B cell (primary cell): ENCODE results near the gene SNCAIP. TPM values are rescaled to one million over a fixed set of nuclear protein-coding genes. Genes with fewer than 3 reads are reported as not detected.

Experiments
- ATAC-seq: fragments of 200-7000 bp; cut with Tn5 transposase; one replicate; pipeline ENCODE4 v1.10.0; 2021; ENCODE audit warnings: low read depth, mild to moderate bottlenecking, moderate number of reproducible peaks, moderate library complexity
- CTCF ChIA-PET: fragments of 350-600 bp; sonication (Branson Sonifier 250); formaldehyde crosslinking; loops from one replicate; lab custom pipeline; 2021; ENCODE audit warnings: antibody characterized with exemption, inconsistent platforms; lab: Charles Lee
- POLR2A ChIA-PET: fragments of 350-600 bp; sonication (Branson Sonifier 250); formaldehyde crosslinking; loops from one replicate; lab custom pipeline; 2021; ENCODE audit warnings: antibody characterized with exemption; lab: Charles Lee
- DNase-seq: peaks from one replicate; pipeline ENCODE4 v3.0.0; 2013
- H2AFZ ChIP-seq: 2 replicates; pipeline ENCODE4 v1.6.1; 2012; ENCODE audit warnings: mild to moderate bottlenecking, low read depth, low read length; ENCODE audit not compliant: insufficient read depth, poor library complexity, severe bottlenecking
- H3K27ac ChIP-seq, 2 donors: 1 replicate in 1 of 2; 2 replicates in 1 of 2; pipeline ENCODE4 v1.5.1; 2012 to 2013; ENCODE audit warnings: low read length in 2 of 2, mild to moderate bottlenecking in 2 of 2, moderate library complexity in 1 of 2
- H3K27me3 ChIP-seq, 4 experiments: fragments of 200-600 bp in 1 of 4; sonication (generic) in 1 of 4; replicated peaks in 1 of 4; 1 replicate in 2 of 4; 2 replicates in 2 of 4; pipeline versions ENCODE4 v1.6.1 to v1.7.0; 2013 to 2016; ENCODE audit warnings: low read length in 3 of 4, mild to moderate bottlenecking in 2 of 4, mixed read lengths in 1 of 4, moderate library complexity in 1 of 4; ENCODE audit not compliant: insufficient read depth in 4 of 4, control insufficient read depth in 3 of 4; ENCODE audit errors: control extremely low read depth in 1 of 4
- H3K36me3 ChIP-seq, 2 experiments: replicated peaks in 1 of 2; 1 replicate in 1 of 2; 2 replicates in 1 of 2; pipeline versions ENCODE4 v1.6.1 to v1.7.1; 2013; ENCODE audit warnings: low read length in 1 of 2; ENCODE audit not compliant: insufficient read depth in 2 of 2, control insufficient read depth in 1 of 2; ENCODE audit errors: control extremely low read depth in 1 of 2, extremely low read depth in 1 of 2
- H3K4me1 ChIP-seq, 2 donors: fragments of 200-600 bp in 1 of 2; sonication (generic) in 1 of 2; 1 replicate in 1 of 2; 2 replicates in 1 of 2; pipeline versions ENCODE4 v1.5.1 to v1.6.1; 2013 to 2017; ENCODE audit warnings: low read length in 2 of 2; ENCODE audit not compliant: control insufficient read depth in 2 of 2, insufficient read depth in 2 of 2
- H3K4me2 ChIP-seq: replicated peaks from 2 replicates; pipeline ENCODE3; 2012; ENCODE audit warnings: mild to moderate bottlenecking, low read depth, low read length; ENCODE audit not compliant: poor library complexity, severe bottlenecking
- H3K4me3 ChIP-seq, 5 experiments: fragments of 200-600 bp in 1 of 5; sonication (generic) in 1 of 5; 1 replicate in 3 of 5; 2 replicates in 2 of 5; pipeline versions ENCODE4 v1.5.1 to v1.7.0; 2011 to 2016; ENCODE audit warnings: low read length in 4 of 5, mild to moderate bottlenecking in 4 of 5, low read depth in 2 of 5, control low read depth in 1 of 5, moderate library complexity in 1 of 5; ENCODE audit not compliant: insufficient read depth in 1 of 5; ENCODE audit errors: control extremely low read depth in 1 of 5, extremely low read depth in 1 of 5
- H3K79me2 ChIP-seq: fragments of 200-600 bp; sonication (generic); one replicate; pipeline ENCODE4 v1.6.0; 2016; ENCODE audit warnings: low read length; ENCODE audit not compliant: control insufficient read depth, insufficient read depth
- H3K9ac ChIP-seq: fragments of 200-600 bp; sonication (generic); 2 replicates; pipeline ENCODE4 v1.6.1; 2017; ENCODE audit warnings: mild to moderate bottlenecking, low read length, moderate library complexity
- H3K9me3 ChIP-seq, 3 donors: one replicate each; pipeline versions ENCODE4 v1.6.1 to v1.7.1; 2013; ENCODE audit warnings: low read length in 2 of 3; ENCODE audit not compliant: control insufficient read depth in 2 of 3, insufficient read depth in 1 of 3; ENCODE audit errors: control extremely low read depth in 1 of 3
- H4K20me1 ChIP-seq: 2 replicates; pipeline ENCODE4 v1.6.0; 2012; ENCODE audit warnings: mild to moderate bottlenecking, low read length; ENCODE audit not compliant: insufficient read depth, control insufficient read depth, poor library complexity, severe bottlenecking
- H3K27ac Mint-ChIP-seq: one replicate; pipeline ENCODE4 v1.8.0; 2021; ENCODE audit warnings: mixed read lengths
- H3K27me3 Mint-ChIP-seq: one replicate; pipeline ENCODE4 v1.8.0; 2021; ENCODE audit warnings: mixed read lengths
- H3K4me1 Mint-ChIP-seq: one replicate; pipeline ENCODE4 v1.8.0; 2021; ENCODE audit warnings: mixed read lengths
- H3K4me3 Mint-ChIP-seq: one replicate; pipeline ENCODE4 v1.8.0; 2021; ENCODE audit warnings: mixed read lengths
- H3K9me3 Mint-ChIP-seq: one replicate; pipeline ENCODE4 v1.8.0; 2022; ENCODE audit warnings: mixed read lengths; ENCODE audit not compliant: insufficient read depth
- CTCF ChIP-seq: fragments of 200-600 bp; IDR thresholded peaks from one replicate; pipeline ENCODE4 v1.8.0; 2022; ENCODE audit warnings: antibody characterized with exemption, mild to moderate bottlenecking
- EZH2 ChIP-seq: IDR thresholded peaks from 2 replicates; pipeline ENCODE4 v1.6.1; 2012; ENCODE audit warnings: borderline replicate concordance, low read depth, mild to moderate bottlenecking, moderate library complexity, low read length; ENCODE audit not compliant: insufficient read depth, poor library complexity, severe bottlenecking
- WGBS: methylation state at CpG from one replicate; pipeline ENCODE4 v1.1.5; 2013; ENCODE audit warnings: missing lambda C conversion rate; ENCODE audit not compliant: insufficient coverage; 5-methylcytosine and 5-hydroxymethylcytosine counted together
- intact Hi-C: fragments of 100-400 bp; cut with micrococcal nuclease; formaldehyde crosslinking; loops from one replicate; pipeline ENCODE4 v1.10.0; 2022
- polyA plus RNA-seq: library from polyadenylated mRNA; depleted of rRNA; stranded (reverse); fragments of >200 nt; gene quantifications from 2 replicates; pipeline ENCODE4 v1.2.3, GENCODE V29; 2012
- total RNA-seq, 2 donors: library from RNA; stranded (reverse); fragments of 120-200 nt in 1 of 2; gene quantifications; 1 replicate in 1 of 2; 2 replicates in 1 of 2; pipeline versions ENCODE4 v1.2.3 to v1.2.4, GENCODE V29; 2013 to 2022

Gene SNCAIP
- total and polyA plus RNA-seq, 2 donors (not counting 1 experiment from before 2014, with no cell fraction given): not detected

DNA sequence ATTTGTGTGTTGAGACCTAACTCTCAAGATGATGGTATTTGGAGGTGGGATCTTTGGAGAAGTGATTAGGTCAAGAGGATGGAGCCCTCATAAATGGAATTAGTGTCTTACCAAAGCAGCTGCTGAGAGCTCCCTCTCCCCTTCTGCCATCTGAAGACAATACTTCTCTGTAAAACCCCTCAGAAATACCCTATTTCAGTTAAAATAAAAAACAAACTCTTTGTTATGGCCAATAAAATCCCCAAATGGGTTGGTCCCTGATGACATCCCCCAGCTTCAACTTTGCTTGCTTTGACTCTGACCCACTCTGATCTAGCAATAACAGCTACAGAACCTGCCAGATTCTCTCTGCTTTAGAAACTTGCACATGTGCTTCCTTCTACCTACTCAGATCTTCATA, 100.9 kb downstream of the SNCAIP start:
- intact Hi-C loops: no loop called here
- POLR2A ChIA-PET: no interaction called here
- Mint-ChIP-seq H3K9me3 (no peaks in the 10 kb centered on the region), H3K27me3 (peaks cover 28% of the 10 kb centered on the region), H3K27ac (no peak overlapping the region), H3K4me1 (no peaks in the 10 kb centered on the region), H3K4me3 (no peak overlapping the region)
- H3K27ac ChIP-seq: no peak overlapping the region
- no peaks in the 10 kb centered on the region for H3K4me1 ChIP-seq
- no peaks in the 10 kb centered on the region for H4K20me1 ChIP-seq
- ATAC-seq (no peak), DNase-seq (no peak)
- H3K4me3 ChIP-seq: no peak overlapping the region
- CTCF ChIA-PET: no interaction called here
- peaks cover 0 to 11% (median 2%) of the 10 kb centered on the region in 4 experiments for H3K27me3 ChIP-seq
- no peak overlapping the region for H3K4me2 ChIP-seq
- H3K9me3 ChIP-seq: no peaks in the 10 kb centered on the region
- H2AFZ ChIP-seq: no peak overlapping the region
- no peaks in the 10 kb centered on the region for H3K36me3 ChIP-seq
- TF ChIP-seq CTCF (no peak), EZH2 (no peak)
- no peak overlapping the region for H3K9ac ChIP-seq
- H3K79me2 ChIP-seq: no peaks in the 10 kb centered on the region

- Histone ChIP-seq H3K4me1 (no peaks in the 10 kb centered on the region), H4K20me1 (no peaks in the 10 kb centered on the region), H3K4me3 (no peak overlapping the region), H2AFZ (no peak overlapping the region), H3K9me3 (no peaks in the 10 kb centered on the region), H3K27me3 (peaks cover 0 to 11% (median 2%) of the 10 kb centered on the region in 4 experiments), H3K9ac (no peak overlapping the region), H3K79me2 (no peaks in the 10 kb centered on the region), H3K36me3 (no peaks in the 10 kb centered on the region), H3K27ac (no peak overlapping the region), H3K4me2 (no peak overlapping the region)
- Mint-ChIP-seq H3K27me3 (peaks cover 30% of the 10 kb centered on the region), H3K27ac (no peak overlapping the region), H3K4me1 (no peaks in the 10 kb centered on the region), H3K9me3 (no peaks in the 10 kb centered on the region), H3K4me3 (no peak overlapping the region)
- POLR2A ChIA-PET: no interaction called here
- TF ChIP-seq EZH2 (no peak), CTCF (no peak)
- DNase-seq (no peak), ATAC-seq (no peak)
- intact Hi-C loops: no loop called here
- no CpG with 5 or more reads among the region's 3 CpGs for WGBS
- CTCF ChIA-PET: interaction anchor here (0.7 kb wide), 1 partner anchor 78 kb away, joined by 3 read pairs; no protein-coding TSS in a partner anchor
Observed at GRCh38 chr5:122413722-122414121, 101.7 kb downstream of the SNCAIP start.
